Mesothelial cell of epicardium (in vitro differentiated cells): ENCODE data around the gene MYNN. TPM values are rescaled to one million over a fixed set of nuclear protein-coding genes. Genes with fewer than 3 reads are reported as not detected.

Source experiments
- DNase-seq, 2 experiments: peaks; one replicate each; pipeline ENCODE4 v3.0.0; 2021; ENCODE audit warnings: low spot score in 2 of 2; ENCODE audit not compliant: unreplicated experiment in 2 of 2
- H3K27ac Mint-ChIP-seq: 2 replicates; pipeline ENCODE4 v1.8.0; 2021; ENCODE audit warnings: mixed read lengths
- H3K27me3 Mint-ChIP-seq: 2 replicates; pipeline ENCODE4 v1.8.0; 2021; ENCODE audit warnings: low read depth, mixed read lengths
- H3K36me3 Mint-ChIP-seq: 2 replicates; pipeline ENCODE4 v1.8.0; 2021; ENCODE audit warnings: mixed read lengths
- H3K4me1 Mint-ChIP-seq: 2 replicates; pipeline ENCODE4 v1.8.0; 2021; ENCODE audit warnings: mixed read lengths
- H3K4me3 Mint-ChIP-seq: 2 replicates; pipeline ENCODE4 v1.8.0; 2021; ENCODE audit warnings: mild to moderate bottlenecking, moderate library complexity, mixed read lengths
- H3K9me3 Mint-ChIP-seq: 2 replicates; pipeline ENCODE4 v1.8.0; 2021; ENCODE audit warnings: mixed read lengths
- CTCF ChIP-seq: fragments of 200-600 bp; sonication (generic); IDR thresholded peaks from one replicate; pipeline ENCODE4 v1.5.0; 2021; ENCODE audit warnings: antibody characterized with exemption; ENCODE audit not compliant: unreplicated experiment
- total RNA-seq: library from RNA; stranded (reverse); gene quantifications from 3 replicates; pipeline ENCODE4 v1.2.1, GENCODE V29; 2021

The MYNN gene
- total RNA-seq, 1 donor from 2014 or later, result 17.1 TPM

- Mint-ChIP-seq H3K27ac (no peak overlapping the region), H3K27me3 (no peaks in the 10 kb centered on the region), H3K36me3 (peaks cover 3% of the 10 kb centered on the region), H3K9me3 (no peaks in the 10 kb centered on the region), H3K4me1 (no peaks in the 10 kb centered on the region), H3K4me3 (no peak overlapping the region)
- TF ChIP-seq CTCF, result no peak
- DNase-seq, result no peak
Measured at GRCh38 chr3:169804681-169805080, 31.5 kb downstream of the MYNN start.

GRCh38 chr3:169809230-169809795 is 36.1 kb downstream of the MYNN start:
- H3K27me3 Mint-ChIP-seq, result no peaks in the 10 kb centered on the region
- H3K27ac Mint-ChIP-seq, result peak overlapping the region; percentile 2
- H3K9me3 Mint-ChIP-seq, result no peaks in the 10 kb centered on the region
- H3K36me3 Mint-ChIP-seq, result peaks cover 3% of the 10 kb centered on the region
- peaks cover 22% of the 10 kb centered on the region for H3K4me1 Mint-ChIP-seq
- DNase-seq, result no peak
- no peak for TF ChIP-seq CTCF
- H3K4me3 Mint-ChIP-seq, result no peak overlapping the region

GRCh38 chr3:169811631-169812331 is 38.6 kb downstream of the MYNN start:
- DNase-seq, result no peak
- Mint-ChIP-seq H3K4me1 (peaks cover 22% of the 10 kb centered on the region), H3K27ac (peak overlapping the region; percentile 90), H3K9me3 (peaks cover 18% of the 10 kb centered on the region), H3K27me3 (no peaks in the 10 kb centered on the region), H3K4me3 (peak overlapping the region; percentile 88), H3K36me3 (peaks cover 10% of the 10 kb centered on the region)
- TF ChIP-seq CTCF, result no peak

- Mint-ChIP-seq H3K27ac (peak within 1 kb of the TSS; percentile 90), H3K27me3 (no peaks in the 10 kb centered on the region), H3K4me3 (peak within 1 kb of the TSS; percentile 88), H3K36me3 (peaks cover 10% of the 10 kb centered on the region), H3K9me3 (peaks cover 18% of the 10 kb centered on the region), H3K4me1 (peaks cover 22% of the 10 kb centered on the region)
- TF ChIP-seq CTCF, result no peak
- peak; percentile 52 to 73 for DNase-seq
Measured at GRCh38 chr3:169812332-169813235, 39.4 kb downstream of the MYNN start, which contains the start of the genes LRRC34 and LRRIQ4. LRRC34 (minus strand) TSS chr3:169812904; CDS start chr3:169812548, 356 bp downstream. LRRIQ4 (plus strand) TSS chr3:169812870; CDS start chr3:169821922, 9,052 bp downstream.

- Mint-ChIP-seq H3K9me3 (peaks cover 18% of the 10 kb centered on the region), H3K36me3 (peaks cover 10% of the 10 kb centered on the region), H3K27me3 (no peaks in the 10 kb centered on the region), H3K4me3 (peak overlapping the region; percentile 88), H3K27ac (peak overlapping the region; percentile 8), H3K4me1 (peaks cover 25% of the 10 kb centered on the region)
- no peak for DNase-seq
- TF ChIP-seq CTCF, result no peak
Measured at GRCh38 chr3:169813278-169813677, 40.1 kb downstream of the MYNN start.
